T follicular helper cell (primary cell): ENCODE measurements around the gene APOH.
A peak's percentile ranks its signal among the peaks of the same experiment; 100 is the strongest.

Source experiments
- DNase-seq: peaks from one replicate; pipeline ENCODE4 v3.0.0-alpha.2; 2020; ENCODE audit warnings: low read depth

APOH gene

GRCh38 chr17:66234611-66235010 lies 5.4 kb upstream of the APOH start:
- no peak for DNase-seq

GRCh38 chr17:66233023-66233753 lies 4.0 kb upstream of the APOH start:
- no peak for DNase-seq

GRCh38 chr17:66230922-66231591 lies 1.8 kb upstream of the APOH start:
- DNase-seq: no peak

GRCh38 chr17:66229783-66230538 lies 746 bp upstream of the APOH start:
- DNase-seq: no peak

GRCh38 chr17:66227212-66228045 lies 1.8 kb downstream of the APOH start:
- no peak for DNase-seq

GRCh38 chr17:66222798-66223350 lies 6.3 kb downstream of the APOH start:
- DNase-seq: no peak

GRCh38 chr17:66221755-66222530 lies 7.3 kb downstream of the APOH start:
- DNase-seq: no peak

- DNase-seq: no peak
Observed at GRCh38 chr17:66221343-66221742, 7.9 kb downstream of the APOH start.

GRCh38 chr17:66220079-66220835 lies 9.0 kb downstream of the APOH start:
- DNase-seq: no peak

- no peak for DNase-seq
Observed at GRCh38 chr17:66215529-66215911, 13.7 kb downstream of the APOH start.

GRCh38 chr17:66214884-66215528 lies 14.2 kb downstream of the APOH start:
- no peak for DNase-seq

- no peak for DNase-seq
Observed at GRCh38 chr17:66211047-66211810, 18.0 kb downstream of the APOH start.

- DNase-seq: no peak
Observed at GRCh38 chr17:66210208-66210574, 19.0 kb downstream of the APOH start.

- DNase-seq: no peak
Observed at GRCh38 chr17:66207936-66208335, 21.3 kb downstream of the APOH start.

GRCh38 chr17:66203274-66204015 lies 25.8 kb downstream of the APOH start:
- no peak for DNase-seq

- DNase-seq: peak; percentile 23
Observed at GRCh38 chr17:66200685-66201092, 28.5 kb downstream of the APOH start.

GRCh38 chr17:66198242-66198641 lies 31.0 kb downstream of the APOH start:
- no peak for DNase-seq

GRCh38 chr17:66192378-66192687 lies 36.9 kb downstream of the APOH start:
- DNase-seq: no peak
